DOHH2 (cell line): ENCODE data around the gene GNG4.

Experiments
- H3F3A ChIP-seq: fragments of 200-600 bp; sonication (generic), shearing (Covaris generic); 2 replicates; pipeline ENCODE4 v1.6.0; 2016; ENCODE audit warnings: antibody characterized with exemption, mild to moderate bottlenecking; ENCODE audit not compliant: control insufficient read depth, insufficient read depth
- H3K27ac ChIP-seq: fragments of 200-600 bp; sonication (generic); 2 replicates; pipeline ENCODE4 v1.5.1; 2014; ENCODE audit warnings: low read depth, mild to moderate bottlenecking, low read length, moderate library complexity
- H3K27me3 ChIP-seq: fragments of 200-600 bp; sonication (generic); 2 replicates; pipeline ENCODE4 v1.6.1; 2014; ENCODE audit warnings: mild to moderate bottlenecking, low read length, mixed read lengths; ENCODE audit not compliant: control insufficient read depth
- H3K36me3 ChIP-seq: fragments of 200-600 bp; sonication (generic); 2 replicates; pipeline ENCODE4 v1.6.1; 2014; ENCODE audit warnings: mild to moderate bottlenecking, low read length, moderate library complexity, mixed read lengths; ENCODE audit not compliant: control insufficient read depth
- H3K4me1 ChIP-seq: fragments of 200-600 bp; sonication (generic); 2 replicates; pipeline ENCODE4 v1.6.1; 2014; ENCODE audit warnings: mild to moderate bottlenecking, low read length, mixed read lengths; ENCODE audit not compliant: control insufficient read depth
- H3K4me2 ChIP-seq: fragments of 200-600 bp; sonication (generic); 2 replicates; pipeline ENCODE4 v1.6.0; 2014; ENCODE audit warnings: mild to moderate bottlenecking, low read length, moderate library complexity
- H3K4me3 ChIP-seq: fragments of 200-600 bp; sonication (generic); 2 replicates; pipeline ENCODE4 v1.5.1; 2014; ENCODE audit warnings: mild to moderate bottlenecking, low read length, mixed read lengths
- H3K79me2 ChIP-seq: fragments of 200-600 bp; sonication (generic); 2 replicates; pipeline ENCODE4 v1.6.1; 2014; ENCODE audit warnings: mild to moderate bottlenecking, low read length, mixed read lengths; ENCODE audit not compliant: control insufficient read depth
- H3K9me2 ChIP-seq: fragments of 200-600 bp; sonication (generic); replicated peaks from 2 replicates; pipeline ENCODE4 v1.6.1; 2014; ENCODE audit warnings: mild to moderate bottlenecking, low read length, mixed read lengths; ENCODE audit not compliant: control insufficient read depth
- H3K9me3 ChIP-seq: fragments of 200-600 bp; sonication (generic); 2 replicates; pipeline ENCODE4 v1.6.1; 2014; ENCODE audit warnings: antibody characterized with exemption, low read length, mixed read lengths; ENCODE audit not compliant: control insufficient read depth, insufficient read depth
- H4K20me1 ChIP-seq: fragments of 200-600 bp; sonication (generic); 2 replicates; pipeline ENCODE4 v1.6.0; 2014; ENCODE audit warnings: low read depth, mild to moderate bottlenecking, antibody characterized with exemption, low read length, moderate library complexity; ENCODE audit not compliant: control insufficient read depth, insufficient read depth
- CTCF ChIP-seq: fragments of 200-600 bp; sonication (generic); IDR thresholded peaks from one replicate; pipeline ENCODE4 v1.5.1; 2014; ENCODE audit warnings: antibody characterized with exemption, mild to moderate bottlenecking, low read depth, low read length; ENCODE audit not compliant: poor library complexity, severe bottlenecking
- EZH2phosphoT487 ChIP-seq: fragments of 200-600 bp; sonication (generic); IDR thresholded peaks from 2 replicates; pipeline ENCODE4 v1.6.1; 2017; ENCODE audit warnings: borderline replicate concordance, mild to moderate bottlenecking, antibody characterized with exemption, low read length, moderate library complexity, mixed read lengths

GNG4 gene

GRCh38 chr1:235527196-235527814 is 122.3 kb downstream of the GNG4 start:
- Histone ChIP-seq H3K36me3 (no peaks in the 10 kb centered on the region), H3K4me3 (no peak overlapping the region), H3K79me2 (no peaks in the 10 kb centered on the region), H3K9me2 (no peaks in the 10 kb centered on the region), H3K4me1 (no peaks in the 10 kb centered on the region), H3K4me2 (no peak overlapping the region), H3F3A (no peaks in the 10 kb centered on the region), H3K27ac (no peak overlapping the region), H4K20me1 (no peaks in the 10 kb centered on the region), H3K9me3 (no peaks in the 10 kb centered on the region), H3K27me3 (peaks cover 3% of the 10 kb centered on the region; the same call in 1 of the 2 replicates)
- TF ChIP-seq CTCF (no peak), EZH2phosphoT487 (no peak)

- Histone ChIP-seq H3K9me2 (no peaks in the 10 kb centered on the region), H3K79me2 (no peaks in the 10 kb centered on the region), H3K4me3 (no peak overlapping the region), H3K4me2 (no peak overlapping the region), H3F3A (no peaks in the 10 kb centered on the region), H3K4me1 (no peaks in the 10 kb centered on the region), H4K20me1 (no peaks in the 10 kb centered on the region), H3K36me3 (no peaks in the 10 kb centered on the region), H3K27ac (no peak overlapping the region), H3K9me3 (no peaks in the 10 kb centered on the region), H3K27me3 (peaks cover 4% of the 10 kb centered on the region; the same call in 1 of the 2 replicates)
- no peak for TF ChIP-seq CTCF
- no peak for TF ChIP-seq EZH2phosphoT487
These were observed 124.3 kb downstream of the GNG4 start for GRCh38 chr1:235525314-235525713.

- no peak overlapping the region for H3K4me3 ChIP-seq
- H4K20me1 ChIP-seq, result no peaks in the 10 kb centered on the region
- no peaks in the 10 kb centered on the region for H3K36me3 ChIP-seq
- TF ChIP-seq EZH2phosphoT487, result no peak
- TF ChIP-seq CTCF, result no peak
- no peaks in the 10 kb centered on the region for H3K9me3 ChIP-seq
- no peaks in the 10 kb centered on the region for H3K79me2 ChIP-seq
- H3K27ac ChIP-seq, result no peak overlapping the region
- H3K27me3 ChIP-seq, result peaks cover 11% of the 10 kb centered on the region; the same call in 1 of the 2 replicates
- H3F3A ChIP-seq, result no peaks in the 10 kb centered on the region
- H3K9me2 ChIP-seq, result no peaks in the 10 kb centered on the region
- no peaks in the 10 kb centered on the region for H3K4me1 ChIP-seq
- H3K4me2 ChIP-seq, result no peak overlapping the region
These were observed 132.6 kb downstream of the GNG4 start for GRCh38 chr1:235516862-235517446.
